HCT116 (cell line): ENCODE data around the gene VSIG4. TPM values are rescaled to one million over a fixed set of nuclear protein-coding genes. Genes with fewer than 3 reads are reported as not detected.

Source experiments
- ATAC-seq: fragments of 200-7000 bp; cut with Tn5 transposase; 2 replicates; pipeline ENCODE4 v1.9.1; 2020; ENCODE audit warnings: mild to moderate bottlenecking, moderate library complexity
- BruUV-seq: library from RNA; stranded (reverse); fragments of 400-500 nt; replicated peaks from 2 replicates; lab custom pipeline; 2021; lab: Mats Ljungman, UMichigan
- CTCF ChIA-PET: fragments of 300-600 bp; sonication (Branson Sonifier 250); formaldehyde crosslinking; loops from one replicate; lab custom pipeline; 2021; ENCODE audit warnings: antibody characterized with exemption; lab: Charles Lee
- POLR2A ChIA-PET: fragments of 300-600, 350-600 bp; sonication (Branson Sonifier 250); formaldehyde crosslinking; loops from one replicate; lab custom pipeline; 2021; ENCODE audit warnings: antibody characterized with exemption; lab: Charles Lee
- RAD21 ChIA-PET, 2 experiments: fragments of 300-600 bp; sonication (Branson Sonifier 250); formaldehyde crosslinking; loops; one replicate each; lab custom pipeline; 2023; ENCODE audit warnings: low total read pairs in 2 of 2; ENCODE audit not compliant: uncharacterized antibody in 2 of 2, unreplicated experiment in 2 of 2, low non-redundant PET in 1 of 2; lab: Charles Lee
- DNase-seq: peaks from one replicate; pipeline ENCODE4 v3.0.0-alpha.2; 2010; ENCODE audit warnings: low read depth, low spot score
- H2AFZ ChIP-seq: fragments of 200-600 bp; shearing (Covaris generic), sonication (generic); 2 replicates; pipeline ENCODE4 v1.6.1; 2017; ENCODE audit warnings: low read depth, mixed run types, mixed read lengths, antibody characterized with exemption, low read length; ENCODE audit not compliant: poor library complexity, severe bottlenecking
- H3K27ac ChIP-seq: 2 replicates; pipeline ENCODE4 v1.5.1; 2012; ENCODE audit warnings: low read depth, low read length
- H3K27me3 ChIP-seq: fragments of 200-600 bp; sonication (generic); 2 replicates; pipeline ENCODE4 v1.6.1; 2016; ENCODE audit warnings: mixed run types, low read length, mixed read lengths; ENCODE audit not compliant: insufficient read depth
- H3K36me3 ChIP-seq, 2 experiments: fragments of 200-500 bp in 1 of 2; fragments of 200-600 bp in 1 of 2; sonication (Bioruptor generic) in 1 of 2; sonication (generic) in 1 of 2; 2 replicates each; pipeline versions ENCODE4 v1.5.1 to v1.6.1; 2014 to 2016; ENCODE audit warnings: low read length in 2 of 2, inconsistent platforms in 1 of 2, mixed read lengths in 1 of 2, mixed run types in 1 of 2; ENCODE audit not compliant: insufficient read depth in 2 of 2, control insufficient read depth in 1 of 2
- H3K4me1 ChIP-seq, 2 experiments: fragments of 200-600 bp in 1 of 2; sonication (generic) in 1 of 2; 2 replicates each; pipeline versions ENCODE4 v1.5.1 to v1.6.1; 2012 to 2017; ENCODE audit warnings: low read length in 2 of 2, inconsistent platforms in 1 of 2, mild to moderate bottlenecking in 1 of 2, mixed read lengths in 1 of 2, mixed run types in 1 of 2, moderate library complexity in 1 of 2; ENCODE audit not compliant: insufficient read depth in 2 of 2, control insufficient read depth in 1 of 2
- H3K4me2 ChIP-seq: fragments of 200-600 bp; sonication (generic); 2 replicates; pipeline ENCODE4 v1.6.1; 2017; ENCODE audit warnings: mixed run types, low read length, mixed read lengths
- H3K4me3 ChIP-seq, 2 experiments: fragments of 200-600 bp in 1 of 2; sonication (generic) in 1 of 2; replicated peaks in 1 of 2; 2 replicates each; pipeline ENCODE4 v1.5.1; 2011 to 2016; ENCODE audit warnings: low read length in 2 of 2, control low read depth in 1 of 2, low read depth in 1 of 2, mild to moderate bottlenecking in 1 of 2, mixed read lengths in 1 of 2, mixed run types in 1 of 2
- H3K79me2 ChIP-seq: fragments of 200-600 bp; sonication (generic); 2 replicates; pipeline ENCODE4 v1.6.1; 2017; ENCODE audit warnings: mild to moderate bottlenecking, mixed run types, low read length, moderate library complexity, mixed read lengths; ENCODE audit not compliant: insufficient read depth
- H3K9ac ChIP-seq: fragments of 200-600 bp; sonication (generic); 2 replicates; pipeline ENCODE4 v1.6.1; 2016; ENCODE audit warnings: low read length, mixed read lengths
- H3K9me2 ChIP-seq: fragments of 200-600 bp; sonication (generic), shearing (Covaris generic); 2 replicates; pipeline ENCODE4 v1.6.1; 2017; ENCODE audit warnings: mixed run types, mild to moderate bottlenecking, moderate library complexity; ENCODE audit not compliant: insufficient read depth
- H3K9me3 ChIP-seq, 2 experiments: fragments of 200-500 bp in 1 of 2; fragments of 200-600 bp in 1 of 2; sonication (Bioruptor generic) in 1 of 2; sonication (generic) in 1 of 2; 2 replicates each; pipeline ENCODE4 v1.6.1; 2014 to 2017; ENCODE audit warnings: low read length in 2 of 2, mixed read lengths in 2 of 2, inconsistent platforms in 1 of 2, low read depth in 1 of 2, mild to moderate bottlenecking in 1 of 2, mixed run types in 1 of 2, moderate library complexity in 1 of 2; ENCODE audit not compliant: control insufficient read depth in 1 of 2, insufficient read depth in 1 of 2
- H4K20me1 ChIP-seq: fragments of 200-600 bp; sonication (generic), shearing (Covaris generic); 2 replicates; pipeline ENCODE4 v1.6.1; 2017; ENCODE audit warnings: mixed run types, mild to moderate bottlenecking, moderate library complexity; ENCODE audit not compliant: insufficient read depth
- CBX3 ChIP-seq: IDR thresholded peaks from 2 replicates; pipeline ENCODE4 v1.6.1; 2012; ENCODE audit warnings: low read depth
- CEBPB ChIP-seq: IDR thresholded peaks from 2 replicates; pipeline ENCODE4 v1.6.1; 2012; ENCODE audit warnings: low read depth
- EZH2 ChIP-seq: fragments of 200-600 bp; sonication (generic); IDR thresholded peaks from 2 replicates; pipeline ENCODE4 v1.6.1; 2017; ENCODE audit warnings: antibody characterized with exemption, mixed run types
- JUND ChIP-seq: IDR thresholded peaks from 2 replicates; pipeline ENCODE4 v1.6.1; 2012
- POLR2A ChIP-seq: IDR thresholded peaks from 2 replicates; pipeline ENCODE4 v1.7.0; 2011; ENCODE audit warnings: borderline replicate concordance; ENCODE audit not compliant: insufficient read depth, insufficient read length; ENCODE audit errors: extremely low read depth
- SIN3A ChIP-seq: IDR thresholded peaks from 2 replicates; pipeline ENCODE4 v1.6.1; 2012; ENCODE audit warnings: low read depth
- ZNF274 ChIP-seq: fragments of 200-500 bp; sonication (Bioruptor generic); IDR thresholded peaks from 2 replicates; pipeline ENCODE4 v1.6.1; 2014; ENCODE audit warnings: mild to moderate bottlenecking, low read depth, low read length, inconsistent platforms
- intact Hi-C: fragments of 100-400 bp; cut with micrococcal nuclease; formaldehyde crosslinking; loops from 2 replicates; pipeline ENCODE4 v1.10.0; 2022
- total RNA-seq: library from RNA; stranded (reverse); gene quantifications from one replicate; pipeline ENCODE4 v1.2.1, GENCODE V29; 2021; ENCODE audit not compliant: unreplicated experiment

VSIG4 gene
- total RNA-seq, 1 experiment from 2014 or later: 0.59 TPM

DNA sequence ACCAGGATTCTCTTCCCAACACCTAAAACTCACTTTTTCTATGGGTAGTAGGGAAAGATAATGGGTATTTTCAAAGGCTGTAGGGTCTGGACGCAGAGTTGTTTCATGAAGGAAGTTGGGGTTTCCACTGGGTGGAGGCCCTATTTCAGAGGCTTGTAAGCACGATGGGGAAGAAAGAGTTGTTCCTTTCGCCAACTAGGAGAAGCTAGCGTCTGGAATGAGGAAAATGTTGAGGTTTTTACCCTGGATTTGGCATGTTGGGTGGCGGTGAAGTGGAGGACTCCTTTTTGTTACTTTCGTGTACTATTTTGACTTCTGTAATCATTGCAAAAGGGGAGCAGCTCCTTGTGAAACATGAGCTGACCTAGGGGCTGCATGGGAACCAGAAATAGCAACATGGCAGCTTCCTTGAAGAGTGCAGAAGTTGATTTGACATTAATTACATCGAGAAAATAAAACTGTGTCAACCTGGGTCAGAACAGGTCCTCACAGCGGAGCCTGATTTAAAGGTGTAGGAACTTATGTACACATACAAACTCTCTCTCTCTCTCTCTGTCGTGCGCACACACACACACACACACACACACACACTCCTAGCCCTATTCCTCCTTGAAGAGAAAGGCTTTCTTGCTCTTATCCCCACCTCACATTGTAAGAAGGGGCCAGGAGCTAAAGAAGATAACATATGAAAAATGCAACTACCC is 19.1 kb downstream of the VSIG4 start:
- Histone ChIP-seq H3K79me2 (no peaks in the 10 kb centered on the region), H2AFZ (no peak overlapping the region), H3K9me3 (no peaks in the 10 kb centered on the region), H3K9me2 (no peaks in the 10 kb centered on the region), H3K27me3 (no peaks in the 10 kb centered on the region), H3K36me3 (no peaks in the 10 kb centered on the region), H4K20me1 (no peaks in the 10 kb centered on the region), H3K4me3 (no peak overlapping the region), H3K4me1 (peaks cover 2 to 8% of the 10 kb centered on the region in 2 experiments; a peak in 2 of 4 replicates), H3K9ac (no peak overlapping the region), H3K4me2 (no peak overlapping the region), H3K27ac (no peak overlapping the region)
- ChIA-PET POLR2A (no interaction called here), RAD21 (no interaction called here), CTCF (no interaction called here)
- no TSS peak for BruUV-seq
- ATAC-seq: no peak
- DNase-seq: no peak
- TF ChIP-seq SIN3A: no peak
- TF ChIP-seq POLR2A: no peak
- no peak for TF ChIP-seq EZH2
- no peak for TF ChIP-seq JUND
- intact Hi-C loops: no loop called here

DNA sequence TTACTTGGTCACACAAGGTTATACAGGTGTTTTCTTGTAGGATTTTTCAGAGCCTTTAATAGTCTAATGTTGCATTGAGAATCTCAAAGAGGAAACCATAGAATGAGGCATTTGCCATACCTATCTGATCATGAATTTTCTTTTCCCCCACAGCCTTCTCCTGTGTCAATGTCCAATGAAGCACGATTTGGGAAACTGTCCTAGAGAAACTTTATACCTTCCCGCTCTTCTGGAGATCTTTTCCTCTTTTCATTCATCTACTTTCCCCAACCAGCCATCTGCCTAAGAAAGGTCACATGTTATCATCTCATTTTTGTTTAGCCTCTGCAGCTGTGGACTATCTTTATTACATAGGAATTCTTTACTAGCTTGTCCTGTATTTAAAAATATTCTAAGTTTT is 19.9 kb downstream of the VSIG4 start:
- Histone ChIP-seq H3K9me3 (no peaks in the 10 kb centered on the region), H3K27me3 (no peaks in the 10 kb centered on the region), H3K27ac (no peak overlapping the region), H3K4me3 (no peak overlapping the region), H3K9me2 (no peaks in the 10 kb centered on the region), H4K20me1 (no peaks in the 10 kb centered on the region), H3K9ac (no peak overlapping the region), H3K79me2 (no peaks in the 10 kb centered on the region), H2AFZ (no peak overlapping the region), H3K36me3 (no peaks in the 10 kb centered on the region), H3K4me1 (peaks cover 2 to 8% of the 10 kb centered on the region in 2 experiments; a peak in 2 of 4 replicates), H3K4me2 (no peak overlapping the region)
- intact Hi-C loops: no loop called here
- TF ChIP-seq CEBPB (no peak), CBX3 (no peak), ZNF274 (no peak)
- ChIA-PET POLR2A (no interaction called here), RAD21 (no interaction called here), CTCF (no interaction called here)
- ATAC-seq: no peak
- DNase-seq: no peak
- BruUV-seq: no TSS peak
